Ammon's horn (tissue), 1 donor: ENCODE results near the gene SMAP1.

Experiments used
- DNase-seq: peaks from one replicate; pipeline ENCODE4 v3.0.0-alpha.2; 2016; ENCODE audit warnings: low spot score

SMAP1 gene

GRCh38 chr6:70667711-70668498 lies at the start of gene SMAP1:
SMAP1 (plus strand) TSS chr6:70667883; CDS start chr6:70668024, 141 bp downstream.
- peak; percentile 92 for DNase-seq

DNA sequence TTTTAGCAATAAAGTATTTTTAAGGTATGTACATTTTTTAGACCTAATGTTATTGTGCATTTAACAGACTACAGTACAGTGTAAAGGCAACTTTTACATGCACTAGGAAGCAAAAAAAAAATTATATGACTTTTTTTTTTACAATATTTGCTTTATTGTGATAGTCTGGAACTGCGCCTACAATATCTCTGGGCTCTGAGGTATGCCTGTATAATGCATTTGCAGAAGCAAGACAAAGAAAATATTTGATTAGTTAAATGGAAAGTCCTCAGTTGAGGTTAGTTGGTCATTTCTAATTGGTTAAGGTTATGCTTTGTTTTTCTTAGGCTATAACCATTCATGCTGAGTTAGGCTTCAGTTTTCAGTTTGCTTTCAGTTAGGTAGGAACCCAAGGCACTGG lies 46.9 kb upstream of the SMAP1 start:
- no peak for DNase-seq

- peak; percentile 6 for DNase-seq
Measured at GRCh38 chr6:70622461-70622860, 45.2 kb upstream of the SMAP1 start.

GRCh38 chr6:70625436-70625835 lies 42.2 kb upstream of the SMAP1 start:
- DNase-seq, result peak; percentile 40

DNA sequence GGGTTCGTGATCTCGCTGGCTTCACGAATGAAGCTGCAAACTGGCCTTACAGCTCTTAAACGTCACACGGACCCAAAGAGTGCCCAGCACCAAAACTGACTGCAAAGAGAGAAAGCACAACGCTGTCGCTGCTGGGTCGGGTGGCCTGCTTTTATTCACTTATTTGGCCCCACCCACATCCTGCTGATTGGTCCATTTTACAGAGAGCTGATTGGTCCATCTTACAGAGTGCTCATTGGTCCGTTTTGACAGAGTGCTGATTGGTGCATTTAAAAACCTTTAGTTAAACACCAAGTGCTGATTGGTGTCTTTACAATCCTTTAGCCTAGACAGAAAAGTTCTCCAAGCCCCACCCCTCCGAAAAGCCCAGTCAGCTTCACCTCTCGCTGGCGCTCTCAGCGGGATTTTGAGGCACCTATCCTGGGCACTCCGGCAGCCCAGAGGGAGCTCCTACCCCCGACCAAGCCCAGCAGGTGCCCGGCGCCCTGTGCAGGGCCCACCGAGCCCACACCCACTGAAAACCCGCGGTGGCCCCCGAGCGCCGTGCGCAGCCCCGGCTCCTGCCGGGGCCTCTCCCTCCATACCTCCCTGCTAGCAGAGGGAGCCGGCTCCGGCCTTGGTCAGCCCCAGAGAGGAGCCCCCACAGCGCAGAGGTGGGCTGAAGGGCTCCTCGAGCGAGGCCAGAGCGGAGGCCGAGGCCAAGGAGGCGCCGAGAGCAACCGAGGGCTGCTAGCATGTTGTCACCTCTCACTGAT lies 40.0 kb upstream of the SMAP1 start:
- no peak for DNase-seq

DNA sequence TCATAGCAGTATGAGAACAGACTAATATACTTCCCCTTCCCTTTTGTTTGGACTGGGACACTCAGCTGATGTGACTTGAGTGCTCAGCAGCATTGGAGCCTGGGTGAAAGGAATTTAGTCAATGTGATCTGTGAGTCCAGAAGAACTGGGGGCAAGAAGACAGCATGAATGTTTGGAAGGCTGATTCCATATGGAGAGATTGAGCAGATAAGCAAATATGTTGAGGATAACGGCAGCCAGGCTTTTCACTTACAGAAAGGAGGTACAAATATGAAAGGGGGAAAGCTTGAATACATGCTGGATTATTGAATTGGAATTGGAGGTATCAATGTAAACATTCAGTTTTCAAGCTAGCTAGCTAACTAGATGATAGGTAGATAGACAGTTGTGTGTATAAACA lies 37.8 kb upstream of the SMAP1 start:
- no peak for DNase-seq

DNA sequence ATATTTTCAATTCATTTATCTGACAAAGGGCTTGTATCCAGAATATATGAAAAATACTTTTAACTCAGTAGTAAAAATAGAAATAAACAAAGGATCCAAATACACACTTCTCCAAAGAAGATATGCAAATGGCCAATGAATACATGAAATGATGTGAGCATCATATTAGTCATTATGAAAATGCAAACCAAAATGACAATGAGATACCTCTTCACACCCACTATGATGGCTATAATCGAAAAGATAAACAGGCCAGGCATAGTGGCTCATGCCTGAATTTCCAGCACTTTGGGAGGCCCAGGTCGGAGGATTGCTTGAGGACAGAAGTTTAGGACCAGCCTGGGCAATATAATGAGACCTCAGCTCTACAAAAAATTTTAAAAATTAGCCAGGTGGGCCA lies 33.8 kb upstream of the SMAP1 start:
- DNase-seq, result no peak

GRCh38 chr6:70636596-70636995 lies 31.1 kb upstream of the SMAP1 start:
- DNase-seq, result no peak

DNA sequence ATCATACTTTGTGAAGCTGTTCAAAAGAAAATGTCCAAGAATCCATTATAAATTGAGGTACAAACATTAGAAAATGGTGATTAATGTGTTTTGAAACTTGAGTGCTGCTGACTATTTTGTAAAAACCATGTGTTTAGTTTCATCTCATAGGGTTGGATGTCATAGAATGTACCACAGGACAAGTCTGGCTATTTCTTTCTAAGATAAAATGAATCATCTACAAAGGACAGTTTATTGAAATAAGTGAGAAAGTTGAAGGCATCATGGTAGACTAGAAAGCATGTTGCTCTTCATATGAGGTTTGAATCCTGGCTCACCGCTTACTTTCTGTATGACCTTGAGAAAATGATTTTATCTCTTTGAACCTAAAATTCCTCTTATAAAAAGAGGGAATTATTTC lies 29.2 kb upstream of the SMAP1 start:
- no peak for DNase-seq

DNA sequence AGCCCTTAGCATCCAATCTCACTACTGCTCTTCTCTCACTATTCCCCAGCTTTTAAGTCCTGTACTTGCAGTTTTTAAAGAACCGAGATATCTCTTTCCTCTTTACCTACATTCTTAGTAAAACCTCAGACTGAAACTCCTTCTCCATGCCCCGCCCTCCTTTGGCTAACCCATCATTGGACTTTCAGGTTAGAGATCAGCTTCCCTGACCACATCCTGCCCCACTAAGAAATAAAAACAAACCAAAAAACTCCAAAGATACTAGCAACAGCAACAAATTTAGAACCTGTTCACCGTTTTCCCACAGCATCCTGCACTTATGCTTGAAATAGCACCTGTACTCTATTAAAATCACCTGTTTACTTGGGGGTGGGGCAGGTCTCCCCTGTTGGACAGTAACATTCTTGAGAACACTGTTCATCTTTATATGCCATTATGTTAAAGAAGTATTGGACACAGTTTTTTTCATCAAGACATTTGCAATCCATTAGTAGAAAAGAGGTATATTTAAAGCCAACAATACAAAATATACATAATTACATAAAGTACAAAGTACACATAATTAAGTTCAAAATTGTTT lies 16.3 kb upstream of the SMAP1 start:
- DNase-seq, result no peak

DNA sequence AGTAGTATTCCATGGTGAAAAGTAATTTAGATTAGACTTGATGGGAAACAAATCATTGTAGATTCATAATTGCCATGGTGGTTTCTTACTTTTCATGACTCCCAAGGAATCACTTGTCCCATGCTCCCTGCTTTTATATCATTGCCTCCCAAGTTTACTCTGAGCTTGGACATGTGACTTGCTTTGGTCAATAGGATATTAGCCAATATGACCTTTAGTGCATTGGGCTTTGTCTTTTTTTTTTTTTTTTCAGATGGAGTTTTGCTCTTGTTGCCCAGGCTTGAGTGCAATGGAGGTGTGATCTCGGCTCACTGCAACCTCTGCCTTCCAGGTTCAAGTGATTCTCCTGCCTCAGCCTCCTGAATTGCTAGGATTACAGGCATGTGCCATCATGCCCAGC lies 15.5 kb upstream of the SMAP1 start:
- no peak for DNase-seq

DNA sequence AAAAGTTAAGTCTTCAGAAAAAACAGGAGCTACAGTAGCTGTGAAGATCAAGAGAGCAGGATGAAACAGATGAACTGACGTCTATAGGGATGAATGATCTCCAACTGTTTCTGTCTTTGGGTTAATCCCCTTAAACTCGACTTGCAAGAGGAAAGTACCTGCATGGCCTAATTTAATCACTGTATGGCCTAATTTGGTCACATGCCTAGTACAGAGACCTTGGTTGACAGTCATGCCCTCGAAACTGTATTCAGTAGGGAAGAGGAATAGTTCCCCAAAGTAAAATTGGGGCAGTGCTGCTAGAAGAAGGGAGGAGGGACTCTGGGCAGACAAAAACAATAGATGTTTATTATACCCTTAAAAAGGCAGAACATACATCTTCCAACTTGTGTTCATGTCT lies 10.0 kb upstream of the SMAP1 start:
- DNase-seq, result no peak

DNA sequence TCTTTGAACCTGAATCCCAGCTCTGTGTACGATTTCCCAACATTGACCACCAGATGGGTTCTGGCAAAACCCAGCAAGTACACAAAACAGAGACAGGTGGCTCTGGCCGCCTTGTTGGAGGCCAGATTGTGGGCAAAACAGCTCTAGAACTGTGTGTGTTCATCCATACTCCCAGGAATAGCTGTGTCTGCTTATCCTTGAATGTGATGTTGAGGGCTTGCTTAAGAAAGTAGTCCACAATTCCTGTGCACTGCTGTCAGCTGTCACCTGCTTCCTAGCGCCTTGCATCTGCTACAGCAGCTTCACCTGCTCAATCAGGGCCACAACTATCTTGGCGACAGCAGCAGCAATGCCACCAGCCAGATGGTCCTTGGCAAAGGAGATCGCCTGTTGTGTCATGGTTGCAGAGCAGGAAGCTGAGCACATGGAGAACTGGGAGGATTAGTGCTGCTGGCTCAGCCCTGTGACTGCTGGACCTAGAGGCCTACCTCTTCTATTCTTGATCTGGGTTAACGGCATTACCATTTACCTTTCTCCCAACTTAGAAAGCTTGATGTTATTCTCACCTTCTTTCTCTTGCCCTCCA lies 3.7 kb upstream of the SMAP1 start:
- DNase-seq, result peak; percentile 17

DNA sequence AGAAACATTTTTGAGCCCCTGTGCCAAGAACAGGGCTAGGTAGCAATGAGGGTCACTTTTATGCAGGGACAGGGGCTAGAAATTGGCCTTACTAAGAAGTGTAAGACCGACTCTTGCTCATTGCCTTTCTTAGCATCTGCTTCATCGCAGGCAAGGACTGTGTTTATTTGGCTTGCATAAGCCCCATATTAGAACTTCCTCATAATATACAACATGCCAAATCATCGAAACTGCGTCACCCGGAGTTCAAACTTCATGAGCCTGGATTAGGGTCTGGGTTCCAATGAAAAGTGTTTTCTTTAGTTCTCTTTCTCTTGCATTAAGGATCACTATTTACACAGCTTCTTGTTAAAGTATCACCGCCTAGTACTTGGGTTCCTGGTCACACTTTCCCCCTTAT lies 977 bp upstream of the SMAP1 start:
- no peak for DNase-seq

DNA sequence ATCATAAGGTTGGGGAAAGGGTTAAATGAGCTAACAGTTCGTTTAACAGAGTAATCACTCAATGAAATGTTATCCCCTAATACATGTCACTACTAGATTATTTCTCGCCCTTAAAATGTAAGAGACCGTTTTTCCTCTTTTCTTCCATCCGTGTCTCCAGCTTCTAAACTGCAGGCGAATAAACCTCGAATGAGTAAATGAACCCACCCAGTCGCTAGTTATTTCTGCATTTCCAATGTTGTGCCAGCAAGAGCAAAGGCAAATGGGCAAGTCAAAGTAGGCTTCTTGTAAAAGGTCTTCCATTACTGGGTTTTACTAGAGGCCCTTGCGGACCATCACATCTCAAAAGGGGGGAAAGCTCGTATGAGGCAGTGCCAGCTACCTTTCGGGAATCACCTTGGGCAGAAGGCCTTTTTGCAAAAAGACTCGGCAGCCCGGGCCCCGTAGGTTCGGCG lies 400 bp upstream of the SMAP1 start:
- no peak for DNase-seq

DNA sequence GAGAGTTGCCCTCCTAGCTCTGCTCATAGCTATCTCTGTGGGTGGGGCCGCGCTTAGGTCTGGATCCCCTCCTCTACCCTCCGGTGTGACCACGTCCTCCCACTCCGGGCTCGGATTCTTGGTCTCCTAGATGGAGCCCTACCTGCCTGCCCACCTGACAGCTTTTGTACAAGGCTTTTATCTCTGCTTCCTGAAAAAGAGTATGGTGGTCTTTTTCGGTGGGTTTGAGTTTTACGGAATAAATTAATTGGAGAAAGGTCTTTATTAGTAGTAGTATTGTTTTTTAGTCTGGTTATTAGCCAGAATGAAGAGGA lies 773 bp downstream of the SMAP1 start:
- no peak for DNase-seq

DNA sequence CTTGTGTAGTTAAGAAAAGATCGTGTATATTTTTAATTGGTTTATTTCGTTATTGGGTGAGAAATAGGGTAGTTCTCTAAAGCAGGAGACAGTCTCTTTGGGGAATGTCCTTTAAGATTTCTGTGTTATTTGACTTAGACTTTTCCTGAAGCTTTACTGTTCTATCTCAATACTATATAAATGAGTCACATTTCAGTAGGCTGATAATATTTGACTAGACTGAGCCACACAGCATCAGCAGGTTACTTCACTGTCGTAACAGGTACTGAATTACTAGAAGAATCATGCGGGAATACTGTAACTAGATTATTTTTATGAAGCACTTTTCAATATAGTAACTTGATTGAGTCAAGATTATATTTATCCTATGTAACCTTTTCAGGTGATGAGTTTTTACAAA lies 1.4 kb downstream of the SMAP1 start:
- DNase-seq, result no peak

- DNase-seq, result no peak
Measured at GRCh38 chr6:70672549-70672948, 4.9 kb downstream of the SMAP1 start.

DNA sequence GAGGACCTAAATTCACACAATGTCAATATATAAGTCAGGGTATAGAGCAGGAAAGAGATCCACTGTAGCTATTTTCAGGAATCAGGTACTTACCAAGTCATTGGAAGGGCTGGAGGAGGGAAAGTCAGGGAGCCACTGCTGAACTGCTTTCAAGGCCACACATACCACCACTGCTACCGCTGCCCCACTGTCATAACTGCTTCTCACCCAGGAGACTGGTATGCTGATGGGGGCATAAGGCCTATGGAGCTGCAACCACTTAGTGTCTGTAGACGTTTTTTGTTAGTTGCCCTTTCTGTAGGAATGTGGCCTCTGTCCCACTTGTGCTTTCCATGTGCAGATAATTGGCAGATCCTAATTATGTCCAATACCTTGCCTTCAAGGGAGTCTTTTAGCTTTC lies 5.4 kb downstream of the SMAP1 start:
- DNase-seq, result no peak

GRCh38 chr6:70673601-70674000 lies 5.9 kb downstream of the SMAP1 start:
- no peak for DNase-seq

- no peak for DNase-seq
Measured at GRCh38 chr6:70675822-70676221, 8.1 kb downstream of the SMAP1 start.

- DNase-seq, result no peak
Measured at GRCh38 chr6:70676821-70677220, 9.1 kb downstream of the SMAP1 start.

- DNase-seq, result no peak
Measured at GRCh38 chr6:70680396-70680795, 12.7 kb downstream of the SMAP1 start.
